HG02885 (cell line): ENCODE results near the gene LGR6.
"Not testable (repeated sequence)": the region's sequence is repeated elsewhere in the genome, so short reads cannot be mapped to it uniquely, and the experiment has no call there.

Experiments used
- ATAC-seq: cut with Tn5 transposase; IDR thresholded peaks from one replicate; pipeline ENCODE4 v1.9.1; 2021; ENCODE audit warnings: mild to moderate bottlenecking; ENCODE audit not compliant: unreplicated experiment, poor library complexity

LGR6 gene

DNA sequence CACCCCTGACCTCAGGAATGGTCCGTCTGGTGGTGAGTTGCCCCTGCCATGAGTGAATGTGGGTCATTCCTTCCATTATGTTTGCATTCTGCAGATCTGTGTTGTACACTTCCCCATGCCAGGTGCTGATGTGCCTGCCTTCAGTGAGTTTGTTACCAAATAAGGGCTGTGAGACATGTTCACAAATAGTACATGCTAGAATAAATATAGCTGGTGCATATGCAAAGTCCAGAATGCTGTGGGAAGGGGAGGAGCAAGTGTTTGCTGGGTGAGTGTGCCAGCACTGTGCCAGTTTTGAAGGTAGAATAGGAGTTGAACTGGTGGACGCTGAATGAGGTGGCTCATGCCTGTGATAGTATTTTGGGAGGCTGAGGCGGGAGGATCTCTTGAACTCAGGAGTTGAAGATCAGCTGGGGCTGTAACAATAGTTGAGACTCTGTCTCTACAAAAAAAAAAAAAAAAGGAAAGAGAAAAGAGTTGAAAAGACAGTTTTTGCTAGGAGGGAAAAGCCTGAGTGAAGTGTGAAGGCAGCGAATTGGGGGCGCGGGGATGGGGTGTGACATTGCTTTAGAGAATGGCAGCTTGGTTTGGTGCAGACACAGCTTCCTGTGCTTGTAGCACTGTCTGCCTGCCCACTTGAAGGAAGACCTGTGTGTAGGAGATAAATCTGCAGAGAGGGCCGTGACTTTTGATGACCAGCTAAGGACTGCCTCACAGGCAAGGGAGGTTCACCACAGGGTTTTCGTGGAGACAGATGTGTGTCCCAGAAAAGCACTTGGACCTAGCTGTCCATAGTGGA lies 61.1 kb downstream of the LGR6 start:
- no peak for ATAC-seq

GRCh38 chr1:202255343-202255742 lies 61.7 kb downstream of the LGR6 start:
- ATAC-seq, result no peak

GRCh38 chr1:202259705-202260104 lies 66.1 kb downstream of the LGR6 start:
- no peak for ATAC-seq

GRCh38 chr1:202261209-202261958 lies 67.8 kb downstream of the LGR6 start:
- ATAC-seq, result not testable (repeated sequence)

GRCh38 chr1:202263628-202264027 lies 70.0 kb downstream of the LGR6 start:
- ATAC-seq, result no peak

DNA sequence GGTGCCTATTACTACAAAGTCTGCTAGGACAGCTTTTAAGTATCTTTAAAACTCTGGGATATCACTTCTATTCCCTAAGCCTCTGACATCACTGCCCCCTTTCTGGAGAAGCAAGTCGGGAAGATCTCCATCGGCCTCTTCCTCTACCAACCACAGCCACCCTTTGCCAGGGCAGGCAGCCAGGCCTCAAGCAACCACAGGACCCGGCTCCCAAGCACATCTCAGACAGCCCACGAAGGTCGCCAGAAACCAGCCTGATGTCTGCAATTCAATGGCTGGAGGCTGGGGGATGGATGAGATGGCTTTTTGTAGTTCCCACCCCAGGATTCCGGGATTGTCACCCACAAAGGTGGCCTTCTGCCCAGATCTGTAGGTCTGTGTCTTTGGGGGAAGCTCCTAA lies 70.7 kb downstream of the LGR6 start:
- no peak for ATAC-seq

- ATAC-seq, result no peak
Measured at GRCh38 chr1:202264726-202265125, 71.1 kb downstream of the LGR6 start.

DNA sequence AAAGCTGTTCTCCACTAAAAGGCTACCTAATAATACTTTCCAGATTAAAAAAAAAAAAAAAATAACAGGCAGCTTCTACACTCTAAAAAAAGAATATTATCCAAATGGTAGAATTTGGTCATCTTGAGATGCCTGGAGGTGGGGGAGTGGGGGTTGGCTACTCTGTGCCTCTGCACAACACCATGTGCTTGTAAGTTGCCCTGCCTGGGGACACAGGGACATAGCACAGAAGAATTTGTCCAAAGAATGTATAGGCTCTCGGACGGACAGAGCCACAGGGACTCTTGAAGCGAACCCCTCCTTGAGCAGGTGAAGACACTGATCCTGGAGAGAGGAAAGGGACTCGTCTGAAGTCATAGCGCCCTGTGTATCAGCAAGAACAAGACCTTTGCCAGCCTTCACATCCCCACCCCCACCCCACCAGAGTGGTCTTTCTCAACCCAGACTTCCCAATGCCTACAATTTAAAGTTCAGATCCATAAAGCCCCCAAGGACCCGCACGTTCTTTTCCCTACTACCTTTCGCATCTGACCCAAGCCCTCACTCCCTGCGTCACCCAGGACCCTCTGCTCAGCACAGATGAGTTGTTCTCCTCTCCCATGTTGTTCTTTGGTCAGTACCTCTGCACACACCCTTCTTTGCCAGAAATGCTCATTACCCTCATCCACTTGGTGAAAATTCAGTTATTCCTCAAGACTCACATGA lies 72.6 kb downstream of the LGR6 start:
- no peak for ATAC-seq

- ATAC-seq, result no peak
Measured at GRCh38 chr1:202268032-202268431, 74.4 kb downstream of the LGR6 start.

DNA sequence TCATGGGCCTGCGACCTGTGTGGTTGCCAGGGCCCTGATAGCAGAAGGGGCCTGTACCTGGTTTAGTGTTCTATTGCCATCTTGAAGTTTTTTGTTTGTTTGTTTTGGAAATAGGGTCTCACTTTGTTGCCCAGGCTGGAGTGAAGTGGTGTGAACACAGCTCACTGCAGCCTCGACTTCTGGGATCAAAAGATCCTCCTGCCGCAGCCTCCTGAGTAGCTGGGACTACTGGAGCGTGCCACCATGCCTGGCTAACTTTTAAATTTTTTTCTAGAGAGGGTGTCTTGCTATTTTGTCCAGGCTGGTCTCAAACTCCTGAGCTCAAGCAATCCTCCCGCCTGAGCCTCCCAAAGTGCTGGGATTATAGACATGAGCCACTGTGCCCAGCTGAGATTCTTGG lies 75.2 kb downstream of the LGR6 start:
- no peak for ATAC-seq

DNA sequence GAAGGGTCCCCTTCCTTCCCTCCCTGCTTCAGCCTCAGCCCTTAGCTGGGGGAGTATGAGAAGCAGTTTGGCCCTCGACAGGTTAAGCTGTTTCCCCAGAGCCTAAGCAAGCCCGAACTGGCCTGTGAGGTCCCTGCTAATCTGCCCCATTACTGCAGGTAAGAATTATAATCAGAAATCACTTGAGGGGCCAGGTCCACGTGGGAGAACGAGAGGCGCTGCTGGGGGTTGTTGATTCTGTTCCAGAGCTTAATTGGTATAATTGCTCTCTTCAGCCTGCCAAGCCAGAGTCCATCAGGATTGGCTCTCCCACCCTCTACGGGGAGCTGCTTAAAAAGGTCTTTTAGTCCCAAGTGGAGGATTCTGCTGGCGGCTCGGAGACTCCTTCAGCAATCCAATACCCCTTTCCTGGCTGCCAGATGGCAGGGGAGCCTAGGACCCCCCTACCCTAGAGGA lies 77.3 kb downstream of the LGR6 start:
- ATAC-seq, result no peak

GRCh38 chr1:202272103-202272845 lies 78.7 kb downstream of the LGR6 start:
- no peak for ATAC-seq

GRCh38 chr1:202274611-202275010 lies 81.0 kb downstream of the LGR6 start:
- no peak for ATAC-seq

DNA sequence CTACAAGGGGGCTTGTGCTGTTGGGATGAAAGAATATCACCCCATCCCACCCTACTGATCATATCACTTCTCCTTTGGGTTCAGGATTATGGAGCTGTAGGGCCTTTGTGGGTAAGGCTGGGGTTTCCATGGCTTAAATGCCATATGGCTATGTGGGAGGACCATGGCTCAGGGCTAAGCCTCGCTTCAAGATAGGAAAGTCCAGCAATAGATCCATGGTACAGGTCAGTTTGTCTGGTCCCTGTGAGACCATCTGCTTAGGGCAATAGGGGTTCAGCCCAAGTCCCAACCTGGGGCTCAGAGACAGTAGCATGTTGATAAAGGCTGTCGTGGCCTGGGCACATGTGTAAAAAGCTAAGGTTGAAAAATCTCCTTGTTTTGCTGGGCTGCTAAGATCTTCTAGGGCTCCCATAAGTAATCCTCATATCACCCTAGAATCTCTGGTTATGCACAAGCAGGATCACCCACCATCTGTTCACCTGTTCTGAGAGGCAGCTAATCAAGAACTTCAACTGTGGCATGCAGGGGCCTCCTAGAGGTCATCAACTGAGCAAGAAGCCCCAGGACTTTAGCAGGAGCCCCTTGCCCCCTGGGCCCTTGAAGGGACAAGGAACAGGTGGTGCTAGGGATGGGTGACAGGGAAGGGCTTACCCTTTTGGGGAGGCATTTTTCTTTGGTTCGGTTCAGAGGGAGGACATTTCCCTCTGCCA lies 81.6 kb downstream of the LGR6 start:
- no peak for ATAC-seq

DNA sequence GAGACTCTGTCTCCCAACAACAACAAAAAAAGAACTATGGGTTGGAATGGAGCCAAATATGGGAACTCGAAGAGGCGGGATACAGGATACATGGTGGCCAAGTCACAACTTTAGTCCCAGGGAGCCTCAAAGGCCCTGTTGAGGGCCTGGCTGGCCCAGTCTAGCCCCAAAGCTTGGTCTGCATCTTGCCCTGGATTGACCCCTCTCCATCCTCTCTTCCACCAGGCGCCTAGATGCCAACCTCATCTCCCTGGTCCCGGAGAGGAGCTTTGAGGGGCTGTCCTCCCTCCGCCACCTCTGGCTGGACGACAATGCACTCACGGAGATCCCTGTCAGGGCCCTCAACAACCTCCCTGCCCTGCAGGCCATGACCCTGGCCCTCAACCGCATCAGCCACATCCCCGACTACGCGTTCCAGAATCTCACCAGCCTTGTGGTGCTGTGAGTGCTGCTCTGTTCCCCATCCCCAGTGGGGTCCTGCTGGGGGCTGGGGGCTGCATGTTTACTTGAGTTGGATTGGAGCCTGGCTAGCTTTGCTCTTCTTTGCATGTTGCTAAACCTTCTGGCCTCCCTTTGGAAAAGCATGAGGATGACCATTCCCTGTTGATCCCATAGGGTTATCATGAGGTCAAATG lies 82.6 kb downstream of the LGR6 start:
- ATAC-seq, result no peak

DNA sequence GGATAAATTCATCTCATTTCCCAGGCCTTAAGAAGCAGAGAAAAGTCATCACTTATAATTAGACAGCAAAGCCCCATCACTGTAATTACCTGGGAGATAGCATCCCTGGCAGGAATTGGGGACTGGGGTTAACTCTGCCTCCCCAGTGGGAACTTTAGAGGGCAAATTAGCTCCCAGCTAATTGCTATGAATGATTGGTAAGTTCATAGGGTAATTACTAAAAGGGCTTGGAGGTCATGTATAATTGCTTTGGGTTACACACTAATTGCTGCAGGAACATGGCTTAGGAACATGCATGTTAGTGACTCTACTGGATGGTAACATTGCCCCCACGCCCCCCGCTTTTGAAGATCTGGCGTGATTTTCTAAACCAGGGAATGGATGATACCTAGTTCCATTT lies 83.3 kb downstream of the LGR6 start:
- no peak for ATAC-seq

DNA sequence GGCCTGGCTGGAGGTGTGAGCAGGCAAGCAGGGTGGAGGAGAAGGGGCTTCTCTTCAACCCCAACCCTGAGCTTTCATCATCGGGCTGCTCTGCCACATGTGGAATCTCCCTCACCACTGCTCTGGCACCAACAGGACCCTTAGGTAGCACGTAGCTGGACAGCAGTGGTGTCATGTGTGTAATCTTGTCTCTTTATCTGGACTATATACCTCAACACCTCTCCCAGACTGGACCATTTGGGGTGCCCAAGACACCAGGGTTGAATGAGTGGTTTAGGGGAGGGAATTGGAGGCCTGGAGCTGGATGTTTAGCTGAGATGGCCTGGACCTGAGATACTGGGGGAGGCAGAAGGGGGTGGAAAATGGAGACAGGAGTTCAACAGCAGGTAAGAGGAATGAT lies 85.2 kb downstream of the LGR6 start:
- no peak for ATAC-seq

- no peak for ATAC-seq
Measured at GRCh38 chr1:202279806-202280205, 86.2 kb downstream of the LGR6 start.

GRCh38 chr1:202280595-202280994 lies 87.0 kb downstream of the LGR6 start:
- ATAC-seq, result no peak
